Lower leg skin (tissue), 4 donors: ENCODE measurements around the gene SNTN. TPM values are rescaled to one million over a fixed set of nuclear protein-coding genes. Genes with fewer than 3 reads are reported as not detected.

ENCODE experiments used
- DNase-seq, 2 donors: peaks; one replicate each; pipeline ENCODE4 v3.0.0-alpha.2; 2019; ENCODE audit warnings: low spot score in 2 of 2
- H3K4me3 ChIP-seq: fragments of 200-600 bp; sonication (generic); 2 replicates; pipeline ENCODE4 v1.5.1; 2017; ENCODE audit warnings: mild to moderate bottlenecking, low read depth; ENCODE audit not compliant: poor library complexity, severe bottlenecking
- CTCF ChIP-seq, 3 donors: fragments of 450-650 bp; IDR thresholded peaks; one replicate each; pipeline ENCODE4 v1.5.1; 2016; ENCODE audit warnings: antibody characterized with exemption in 3 of 3, mild to moderate bottlenecking in 3 of 3, moderate library complexity in 2 of 3
- POLR2A ChIP-seq, 2 donors: fragments of 450-650 bp; IDR thresholded peaks; one replicate each; pipeline ENCODE4 v1.6.1; 2016 to 2017; ENCODE audit warnings: antibody characterized with exemption in 2 of 2, mild to moderate bottlenecking in 1 of 2, moderate library complexity in 1 of 2
- WGBS, 2 donors: methylation state at CpG; one replicate each; pipeline ENCODE4 v1.1.5; 2018; 5-methylcytosine and 5-hydroxymethylcytosine counted together
- intact Hi-C: fragments of 100-400 bp; cut with DNase I; formaldehyde crosslinking; loops from one replicate; pipeline ENCODE4 v1.15.0; 2023; ENCODE audit warnings: low total_unique reads
- total RNA-seq, 4 donors: library from RNA; depleted of rRNA; stranded (reverse); fragments of >200 nt; gene quantifications; one replicate each; pipeline ENCODE4 v1.1.0, GENCODE V29; 2016

SNTN gene
- total RNA-seq, 4 donors from 2014 or later: not detected

GRCh38 chr3:63693351-63693750, 40.9 kb downstream of the SNTN start:
- no peak for TF ChIP-seq CTCF (IDR thresholded peaks at IDR 0.05)
- TF ChIP-seq POLR2A (IDR thresholded peaks at IDR 0.05): no peak
- intact Hi-C loops: no loop called here

GRCh38 chr3:63705092-63705645, 52.7 kb downstream of the SNTN start:
- intact Hi-C loops: no loop called here
- WGBS, 2 donors: 89 to 93% methylated on average over 4 of the region's 4 CpGs
- no peak for DNase-seq
- TF ChIP-seq POLR2A (IDR thresholded peaks at IDR 0.05) (no peak), CTCF (IDR thresholded peaks at IDR 0.05) (no peak)
- no peak overlapping the region for H3K4me3 ChIP-seq

More at GRCh38 chr3:63693351-63693750, 40.9 kb downstream of the SNTN start:
- no peak overlapping the region for H3K4me3 ChIP-seq
- DNase-seq: no peak

- TF ChIP-seq CTCF (IDR thresholded peaks at IDR 0.05) (no peak), POLR2A (IDR thresholded peaks at IDR 0.05) (no peak)
- intact Hi-C loops: no loop called here
- no peak for DNase-seq
- WGBS, 2 donors: 35 to 47% methylated on average over 4 of the region's 4 CpGs
- H3K4me3 ChIP-seq: no peak overlapping the region
Observed at GRCh38 chr3:63706321-63707085, 54.0 kb downstream of the SNTN start.

GRCh38 chr3:63707731-63708130, 55.3 kb downstream of the SNTN start:
- intact Hi-C loops: no loop called here
- no peak overlapping the region for H3K4me3 ChIP-seq
- 89 to 90% methylated on average over 1 of the region's 1 CpG for WGBS, 2 donors
- no peak for TF ChIP-seq CTCF (IDR thresholded peaks at IDR 0.05)
- TF ChIP-seq POLR2A (IDR thresholded peaks at IDR 0.05): no peak
- DNase-seq: no peak

- WGBS, 2 donors: 79 to 85% methylated on average over 3 of the region's 3 CpGs
- no peak overlapping the region for H3K4me3 ChIP-seq
- intact Hi-C loops: no loop called here
- DNase-seq: no peak
- TF ChIP-seq POLR2A (IDR thresholded peaks at IDR 0.05) (no peak), CTCF (IDR thresholded peaks at IDR 0.05) (no peak)
Observed at GRCh38 chr3:63709576-63709975, 57.1 kb downstream of the SNTN start.

Other genes starting within 250 kb of the SNTN start
- gene C3orf49, start 166.6 kb downstream of the SNTN start, total RNA-seq: not detected
- gene THOC7, start 211.1 kb downstream of the SNTN start, total RNA-seq: 10 to 100 TPM; 37.1 to 46.8 (median 44.9) TPM
- gene ATXN7, start 211.2 kb downstream of the SNTN start, total RNA-seq: 10 to 100 TPM; 21.4 to 88.6 (median 36.1) TPM